Neural progenitor cell (in vitro differentiated cells): ENCODE results near the gene GINS1.

Source experiments
- EZH2 ChIP-seq: fragments of 200-600 bp; sonication (generic); IDR thresholded peaks from 2 replicates; pipeline ENCODE4 v1.6.1; 2017; ENCODE audit warnings: antibody characterized with exemption, mild to moderate bottlenecking, moderate library complexity
- TF ChIP-seq, protein P1 (sequence below): fragments of 200-600 bp; sonication (generic); IDR thresholded peaks from 2 replicates; pipeline ENCODE4 v1.5.1; 2017; ENCODE audit warnings: antibody characterized with exemption, mild to moderate bottlenecking

DNA sequence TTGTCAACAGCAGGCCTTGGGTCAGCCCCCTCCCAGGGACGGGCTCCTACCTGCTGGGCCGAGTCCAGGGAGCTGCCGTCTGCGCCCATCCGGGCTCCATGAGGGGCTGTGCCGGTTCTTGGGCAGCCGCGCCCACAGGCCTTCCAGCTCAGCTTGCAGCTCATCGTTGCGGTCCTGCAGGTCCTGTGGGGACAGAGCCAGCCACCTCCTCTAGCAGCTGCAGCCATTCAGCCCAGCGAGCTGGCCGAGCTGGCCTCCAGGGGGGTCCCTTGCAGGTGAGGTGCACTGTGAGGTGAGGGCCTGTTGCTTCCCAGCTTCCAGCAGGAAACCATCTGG, 74.4 kb downstream of the GINS1 start:
- TF ChIP-seq, protein P1, sequence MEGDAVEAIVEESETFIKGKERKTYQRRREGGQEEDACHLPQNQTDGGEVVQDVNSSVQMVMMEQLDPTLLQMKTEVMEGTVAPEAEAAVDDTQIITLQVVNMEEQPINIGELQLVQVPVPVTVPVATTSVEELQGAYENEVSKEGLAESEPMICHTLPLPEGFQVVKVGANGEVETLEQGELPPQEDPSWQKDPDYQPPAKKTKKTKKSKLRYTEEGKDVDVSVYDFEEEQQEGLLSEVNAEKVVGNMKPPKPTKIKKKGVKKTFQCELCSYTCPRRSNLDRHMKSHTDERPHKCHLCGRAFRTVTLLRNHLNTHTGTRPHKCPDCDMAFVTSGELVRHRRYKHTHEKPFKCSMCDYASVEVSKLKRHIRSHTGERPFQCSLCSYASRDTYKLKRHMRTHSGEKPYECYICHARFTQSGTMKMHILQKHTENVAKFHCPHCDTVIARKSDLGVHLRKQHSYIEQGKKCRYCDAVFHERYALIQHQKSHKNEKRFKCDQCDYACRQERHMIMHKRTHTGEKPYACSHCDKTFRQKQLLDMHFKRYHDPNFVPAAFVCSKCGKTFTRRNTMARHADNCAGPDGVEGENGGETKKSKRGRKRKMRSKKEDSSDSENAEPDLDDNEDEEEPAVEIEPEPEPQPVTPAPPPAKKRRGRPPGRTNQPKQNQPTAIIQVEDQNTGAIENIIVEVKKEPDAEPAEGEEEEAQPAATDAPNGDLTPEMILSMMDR: no peak
- TF ChIP-seq EZH2: no peak
